AG08395 (cell line): ENCODE data around the gene IQSEC1.
A peak's percentile ranks its signal among the peaks of the same experiment; 100 is the strongest.

Experiments used
- DNase-seq: peaks from one replicate; pipeline ENCODE4 v3.0.0; 2012; ENCODE audit warnings: mixed read lengths, low spot score

Gene IQSEC1

DNA sequence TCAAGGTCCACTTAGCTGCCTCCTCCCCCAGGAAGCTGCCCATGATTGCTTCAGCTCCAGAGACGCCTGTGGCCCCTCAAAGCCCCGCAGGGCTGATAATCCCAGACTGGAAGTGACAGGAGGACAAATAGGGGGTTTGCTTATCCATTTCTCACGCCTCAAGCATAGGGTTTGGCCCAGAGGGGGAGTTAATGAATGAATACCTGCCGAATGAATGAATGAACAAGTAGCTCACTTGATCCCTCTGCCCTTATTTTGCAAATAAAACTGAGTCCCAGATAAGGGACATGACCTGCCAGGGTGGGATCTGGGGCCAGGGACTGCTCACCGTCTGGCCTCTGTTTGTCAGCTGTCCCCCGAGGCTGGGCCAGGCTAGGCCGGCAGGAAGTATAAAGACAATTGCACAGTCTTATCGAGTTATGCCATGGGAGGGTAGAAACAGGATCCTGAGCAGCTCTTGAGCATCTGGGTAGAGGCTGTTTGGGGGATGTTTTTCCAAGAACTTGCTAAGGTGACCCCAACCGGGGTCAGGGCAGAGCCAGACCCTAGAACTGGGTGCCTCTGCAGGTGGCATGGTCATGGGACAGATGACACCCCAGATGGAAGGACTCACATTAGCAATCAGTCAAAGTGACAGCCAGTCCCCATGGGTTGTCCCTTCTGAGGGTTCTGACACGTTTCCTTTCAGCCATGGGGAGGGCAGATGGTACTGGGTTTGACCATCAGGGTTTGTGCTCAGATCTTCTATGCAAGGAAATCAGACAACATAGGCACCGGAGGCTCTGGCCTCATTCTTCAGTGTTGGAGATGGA, 45.0 kb downstream of the IQSEC1 start:
- no peak for DNase-seq

GRCh38 chr3:13027154-13027553, 46.1 kb downstream of the IQSEC1 start:
- DNase-seq = no peak

GRCh38 chr3:13026534-13026933, 46.7 kb downstream of the IQSEC1 start:
- DNase-seq = no peak

GRCh38 chr3:13025778-13026518, 47.3 kb downstream of the IQSEC1 start:
- no peak for DNase-seq

DNA sequence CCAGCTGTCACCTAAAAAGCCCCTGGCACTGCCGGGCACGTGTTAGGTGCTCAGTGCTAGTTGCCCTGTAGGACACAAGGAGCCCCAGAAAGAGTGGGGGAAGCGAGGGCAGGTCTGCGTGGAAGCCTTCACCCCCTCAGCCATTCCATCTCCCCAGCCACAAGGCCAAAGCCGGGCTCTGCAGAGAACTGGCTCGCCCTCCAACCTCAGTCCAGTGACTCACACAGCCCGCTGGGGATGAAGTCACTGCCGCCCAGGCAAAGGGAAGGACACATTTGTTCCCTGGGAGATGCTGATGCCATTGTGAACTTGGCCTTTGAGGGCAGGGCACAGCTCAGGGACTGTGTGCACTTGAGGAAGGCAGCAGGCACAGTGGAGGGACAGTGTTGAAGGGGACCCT, 48.1 kb downstream of the IQSEC1 start:
- DNase-seq = peak; percentile 90

DNA sequence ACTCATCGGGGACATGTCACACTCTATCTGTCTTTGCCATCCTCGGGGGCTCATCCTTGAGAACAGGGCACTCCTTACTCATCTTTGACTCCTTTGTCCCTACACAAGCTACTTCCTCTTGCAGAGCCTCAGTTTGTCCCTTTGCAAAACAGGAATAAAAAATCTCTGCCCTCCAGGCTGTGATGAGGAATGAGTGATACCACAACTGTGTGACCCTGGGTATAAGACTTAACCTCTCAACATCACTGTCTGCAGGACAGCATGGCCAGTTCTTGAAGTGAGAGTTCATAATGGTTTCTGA, 48.5 kb downstream of the IQSEC1 start:
- no peak for DNase-seq

DNA sequence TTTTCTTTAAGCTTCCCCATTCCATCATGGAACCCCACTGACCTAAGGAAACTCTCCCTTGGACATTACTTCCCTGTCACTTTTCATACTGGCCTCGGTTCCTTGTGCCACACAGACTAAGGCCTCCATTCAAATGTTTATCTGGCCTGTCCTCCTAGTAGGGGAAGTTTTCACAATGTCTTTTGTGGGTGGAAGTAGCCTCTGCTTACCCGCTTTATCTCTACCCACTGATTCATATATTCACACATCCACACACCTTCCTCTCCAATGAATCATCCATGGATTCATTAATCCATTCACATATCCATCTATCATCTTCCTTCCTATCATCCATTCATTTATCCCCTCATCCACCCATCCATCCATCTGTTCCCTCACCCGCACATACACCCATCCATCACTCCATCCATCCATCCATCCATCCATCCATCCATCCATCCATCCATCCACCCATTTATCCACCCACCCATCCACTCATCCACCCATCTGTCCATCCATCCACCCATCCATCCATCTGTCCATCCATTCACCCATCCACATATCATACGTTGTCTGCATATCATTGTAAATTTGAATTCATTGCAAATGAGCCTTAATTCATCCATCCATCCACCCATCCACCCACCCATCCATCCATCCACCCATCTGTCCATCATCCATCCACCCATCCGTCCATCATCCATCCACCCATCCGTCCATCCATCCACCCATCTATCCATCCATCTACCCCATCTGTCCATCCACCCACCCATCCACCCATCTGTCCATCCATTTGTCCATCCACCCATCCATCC, 49.1 kb downstream of the IQSEC1 start:
- no peak for DNase-seq

DNA sequence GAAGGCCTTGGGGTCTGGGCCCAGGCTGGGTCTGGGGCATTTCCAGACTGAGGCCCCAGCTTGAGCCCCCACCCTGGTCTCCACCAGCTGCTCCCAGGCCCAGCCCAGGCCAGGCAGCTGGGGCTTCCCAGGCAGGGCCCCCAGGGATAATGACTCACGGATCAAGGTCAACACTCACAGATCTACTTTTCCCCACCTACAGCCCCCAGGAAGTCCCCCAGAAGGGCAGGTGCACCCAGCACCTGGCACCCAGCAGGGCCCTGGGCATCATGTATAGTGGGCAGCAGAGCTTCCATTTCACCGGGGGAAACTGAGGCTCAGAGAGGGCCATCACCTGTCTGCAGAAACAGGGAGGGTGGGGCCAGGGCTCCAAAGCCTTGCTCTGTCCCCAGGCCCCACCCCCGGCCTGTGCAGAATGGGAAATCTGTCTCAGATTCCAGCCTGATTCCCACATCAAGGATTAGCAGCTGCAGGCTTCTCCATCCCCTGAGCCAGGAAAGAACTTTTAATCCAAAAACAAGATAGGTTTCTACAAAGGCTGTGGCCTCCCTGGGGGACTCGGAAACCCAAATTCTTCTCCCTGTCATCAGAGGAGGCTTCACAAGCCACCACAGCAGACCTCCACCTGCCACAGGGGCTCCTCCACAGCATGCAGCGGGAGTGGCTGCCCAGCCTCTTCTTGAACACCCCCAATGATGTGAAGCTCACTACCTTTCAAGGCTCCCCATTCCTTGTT, 49.8 kb downstream of the IQSEC1 start:
- no peak for DNase-seq

DNA sequence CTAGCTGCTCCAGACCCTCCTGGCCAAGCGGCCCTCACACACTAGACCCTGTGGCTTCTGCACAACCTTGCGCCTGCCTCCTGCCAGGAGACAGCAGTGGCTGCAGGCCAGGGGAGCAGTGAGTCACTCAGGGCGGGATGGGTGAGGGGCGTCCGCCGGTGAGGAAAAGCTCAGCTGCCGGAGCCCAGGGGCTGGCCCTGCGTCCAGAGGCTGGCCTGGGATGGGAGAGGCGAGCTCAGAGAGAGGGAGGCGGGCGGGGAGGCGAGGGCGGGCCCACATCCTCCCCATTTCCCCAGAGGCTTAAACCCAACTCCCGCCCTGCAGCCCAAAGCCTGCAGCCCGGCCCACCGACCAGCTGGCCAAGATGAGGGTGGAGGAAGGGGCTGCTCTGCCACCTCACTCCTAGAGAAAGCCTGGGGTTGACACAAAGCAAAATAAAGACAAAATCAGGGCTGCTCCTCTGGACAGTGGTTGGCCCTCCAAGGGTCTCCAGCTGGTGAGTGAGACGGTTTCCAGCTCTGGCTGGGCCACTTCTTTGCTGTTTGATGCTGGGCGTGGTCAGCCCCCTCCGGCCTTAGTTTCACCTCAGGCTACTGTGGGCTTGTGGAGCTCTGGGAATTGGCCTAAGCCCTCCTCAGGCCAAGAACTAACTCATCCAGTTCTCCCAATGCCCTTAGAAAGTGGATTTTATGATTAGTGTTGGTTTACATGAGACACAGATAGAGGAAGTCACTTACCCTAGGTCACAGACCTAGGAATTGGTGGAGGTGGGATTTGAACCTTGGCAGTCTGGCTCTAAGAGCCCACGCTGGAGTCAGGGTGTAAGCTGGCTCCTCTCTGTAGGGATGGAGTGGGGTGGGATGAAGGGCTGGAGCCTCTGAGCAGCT, 50.6 kb downstream of the IQSEC1 start:
- DNase-seq = peak; percentile 76

- DNase-seq = no peak
Measured at GRCh38 chr3:13021141-13022114, 51.8 kb downstream of the IQSEC1 start.

DNA sequence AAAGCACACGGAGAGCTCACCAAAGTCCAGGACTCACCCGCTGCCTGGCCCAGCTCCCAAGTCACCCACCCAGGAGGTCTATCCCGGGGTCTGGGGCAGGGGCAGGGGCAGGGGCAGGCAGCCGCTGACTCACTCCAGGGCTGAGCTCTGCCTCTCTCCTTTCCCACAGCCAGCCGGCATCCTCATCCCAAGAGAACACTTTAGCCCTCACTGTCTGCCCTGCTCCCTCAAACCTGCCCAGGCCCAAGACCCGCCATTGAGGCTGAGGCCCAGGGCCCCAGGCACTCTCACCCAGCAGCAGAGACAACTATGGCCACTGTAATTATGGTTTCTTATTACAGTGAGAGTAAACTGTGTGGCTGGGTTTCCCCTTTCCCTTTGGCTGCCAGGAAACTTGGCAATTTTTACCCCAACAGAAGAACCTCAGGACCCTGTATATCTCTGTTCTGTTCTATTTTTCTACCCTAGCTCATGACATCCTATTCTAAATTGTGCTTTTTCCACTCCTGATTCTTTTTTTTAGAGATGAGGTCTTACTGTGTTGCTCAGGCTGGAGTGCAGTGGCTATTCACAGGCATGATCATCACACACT, 53.0 kb downstream of the IQSEC1 start:
- DNase-seq = no peak

DNA sequence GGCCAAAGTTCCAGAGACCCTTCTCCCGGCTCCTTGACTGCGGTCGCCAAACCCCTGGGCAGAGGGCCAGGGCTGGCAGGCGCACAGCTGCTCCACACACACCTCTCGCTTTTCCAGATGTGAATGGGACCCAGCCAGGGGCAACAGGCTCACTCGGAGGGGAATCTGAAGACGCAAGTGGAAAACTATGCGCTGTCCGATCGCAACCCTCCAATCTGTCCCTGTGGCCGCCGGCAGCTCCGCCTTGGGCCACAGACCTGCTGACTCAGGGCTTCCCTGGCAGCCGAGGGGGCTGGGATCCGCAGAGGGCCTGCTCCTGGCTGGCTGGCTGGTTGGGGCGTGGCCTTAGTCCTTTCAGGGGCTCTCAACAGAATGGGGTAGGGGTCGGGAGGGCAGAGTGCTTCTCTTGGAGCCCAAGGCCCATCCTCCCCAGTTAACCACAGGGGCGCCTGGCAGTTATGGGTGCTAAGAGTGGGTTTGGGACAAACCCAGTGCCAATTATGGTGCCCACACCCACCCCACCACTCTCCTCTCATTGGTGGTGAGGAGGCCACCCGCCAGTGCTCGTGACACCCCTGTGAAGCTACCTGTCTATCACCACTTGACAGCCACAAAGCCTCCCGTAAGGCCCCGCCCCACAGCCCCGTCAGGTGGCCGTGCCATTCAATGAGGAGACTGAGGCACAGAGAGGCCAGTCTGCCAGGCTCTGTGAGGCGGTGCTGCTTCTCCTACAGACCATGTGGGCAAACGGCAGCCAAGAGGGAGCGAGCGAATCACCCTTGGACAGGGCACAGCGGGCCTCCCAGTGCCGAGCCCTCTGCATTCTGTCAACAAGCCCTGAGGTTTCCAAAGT, 53.8 kb downstream of the IQSEC1 start:
- DNase-seq = peak; percentile 93

GRCh38 chr3:13018561-13019242, 54.5 kb downstream of the IQSEC1 start:
- no peak for DNase-seq

GRCh38 chr3:13018043-13018451, 55.2 kb downstream of the IQSEC1 start:
- DNase-seq = peak; percentile 42

DNA sequence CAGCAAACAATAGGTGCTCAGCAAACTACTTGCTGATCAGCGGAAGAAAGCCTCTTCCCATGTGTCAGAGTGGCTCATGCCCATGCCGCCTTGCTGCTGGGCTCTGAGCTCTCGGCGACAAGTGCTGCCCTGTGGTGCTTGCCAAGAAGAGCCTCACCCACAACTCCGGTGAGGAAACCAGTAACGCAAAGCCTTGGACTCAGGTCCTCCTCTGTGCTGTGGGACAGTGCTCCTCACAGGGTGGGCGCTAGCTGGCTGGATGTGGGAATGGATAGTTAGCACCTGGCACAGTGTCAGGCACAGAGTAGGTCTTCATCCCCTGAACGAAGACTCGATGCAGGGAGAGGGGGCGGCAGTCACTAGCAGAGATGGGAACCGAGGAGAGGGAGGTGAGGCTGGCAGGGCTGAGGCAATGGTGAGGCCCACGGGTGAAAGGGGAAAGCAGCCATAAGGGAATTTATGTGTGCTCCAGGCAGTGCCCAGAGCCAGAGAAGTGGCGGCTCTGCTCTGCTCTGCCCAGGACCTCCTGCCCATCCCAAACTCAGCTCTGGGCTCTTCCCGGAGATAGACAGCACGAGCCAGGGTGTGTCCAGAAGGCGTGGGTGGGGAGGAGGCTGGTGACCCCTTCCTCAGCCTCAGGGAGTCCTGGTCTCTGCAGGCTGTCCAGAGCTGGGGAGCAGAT, 55.7 kb downstream of the IQSEC1 start:
- no peak for DNase-seq

DNA sequence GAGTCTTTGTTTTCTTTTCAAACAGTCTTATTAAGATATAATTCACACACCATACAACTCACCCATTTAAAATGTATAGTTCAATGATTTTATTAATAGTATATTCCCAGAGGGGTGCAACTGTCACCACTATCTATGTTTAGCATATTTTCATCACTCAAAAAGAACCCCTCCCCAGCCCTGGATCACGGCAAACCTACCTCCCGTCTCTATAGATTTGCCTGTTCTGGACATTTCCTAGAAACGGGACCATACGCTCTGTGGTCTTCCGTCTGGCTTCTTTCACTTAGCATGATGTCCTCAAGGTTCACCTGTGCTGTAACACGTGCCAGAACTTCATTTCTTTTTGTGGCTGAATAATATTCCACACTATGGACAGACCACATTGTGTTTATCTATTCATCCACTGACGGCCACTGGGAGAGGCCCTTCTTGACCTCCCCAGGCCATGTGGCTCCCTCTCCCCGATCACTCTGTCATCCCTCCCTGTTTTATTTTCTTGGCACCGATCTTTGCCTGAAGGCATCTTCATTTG, 56.4 kb downstream of the IQSEC1 start:
- no peak for DNase-seq

- no peak for DNase-seq
Measured at GRCh38 chr3:13016083-13016720, 57.0 kb downstream of the IQSEC1 start.
